Hepatocyte (in vitro differentiated cells): Measurements from ENCODE around the gene CD19.

Experiments
- CTCF ChIP-seq: fragments of 200-600 bp; sonication (generic); IDR thresholded peaks from 2 replicates; pipeline ENCODE4 v1.5.1; 2016; ENCODE audit warnings: antibody characterized with exemption, mild to moderate bottlenecking; ENCODE audit not compliant: poor library complexity
- EZH2phosphoT487 ChIP-seq: fragments of 200-600 bp; sonication (generic); IDR thresholded peaks from one replicate; pipeline ENCODE4 v1.6.1; 2018; ENCODE audit warnings: antibody characterized with exemption, mild to moderate bottlenecking, low read depth, moderate library complexity; ENCODE audit not compliant: unreplicated experiment, severe bottlenecking

DNA sequence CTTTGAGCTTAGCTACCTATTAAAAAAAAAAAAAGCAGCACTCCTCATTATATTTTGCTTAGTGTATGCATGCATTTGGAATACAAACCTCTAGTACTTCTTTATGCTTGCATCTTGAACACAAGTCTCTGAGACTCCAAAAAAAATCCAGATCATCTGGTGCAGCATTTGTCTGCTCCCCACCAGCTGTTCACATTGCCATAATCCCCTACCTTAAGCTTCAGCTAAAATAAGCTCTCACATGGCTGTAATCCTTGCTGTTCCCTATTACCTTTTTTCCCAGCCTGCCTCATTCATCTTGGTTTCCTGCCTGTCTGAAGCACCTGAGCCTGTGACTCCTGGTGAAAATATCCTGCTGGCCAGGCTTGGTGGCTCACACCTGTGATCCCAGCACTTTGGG lies 11.5 kb downstream of the CD19 start:
- TF ChIP-seq CTCF (no peak), EZH2phosphoT487 (no peak)
